ENCODE data around the gene TRIO. TPM values are rescaled to one million over a fixed set of nuclear protein-coding genes. Genes with fewer than 3 reads are reported as not detected.
A peak's percentile ranks its signal among the peaks of the same experiment; 100 is the strongest.

Gene TRIO
- total and polyA plus RNA-seq, 10 of the 15 experiments (the other 5 are each of a cell fraction or from before 2014, with no cell fraction given), result 5.1 to 96.4 (median 44.6) TPM

DNA sequence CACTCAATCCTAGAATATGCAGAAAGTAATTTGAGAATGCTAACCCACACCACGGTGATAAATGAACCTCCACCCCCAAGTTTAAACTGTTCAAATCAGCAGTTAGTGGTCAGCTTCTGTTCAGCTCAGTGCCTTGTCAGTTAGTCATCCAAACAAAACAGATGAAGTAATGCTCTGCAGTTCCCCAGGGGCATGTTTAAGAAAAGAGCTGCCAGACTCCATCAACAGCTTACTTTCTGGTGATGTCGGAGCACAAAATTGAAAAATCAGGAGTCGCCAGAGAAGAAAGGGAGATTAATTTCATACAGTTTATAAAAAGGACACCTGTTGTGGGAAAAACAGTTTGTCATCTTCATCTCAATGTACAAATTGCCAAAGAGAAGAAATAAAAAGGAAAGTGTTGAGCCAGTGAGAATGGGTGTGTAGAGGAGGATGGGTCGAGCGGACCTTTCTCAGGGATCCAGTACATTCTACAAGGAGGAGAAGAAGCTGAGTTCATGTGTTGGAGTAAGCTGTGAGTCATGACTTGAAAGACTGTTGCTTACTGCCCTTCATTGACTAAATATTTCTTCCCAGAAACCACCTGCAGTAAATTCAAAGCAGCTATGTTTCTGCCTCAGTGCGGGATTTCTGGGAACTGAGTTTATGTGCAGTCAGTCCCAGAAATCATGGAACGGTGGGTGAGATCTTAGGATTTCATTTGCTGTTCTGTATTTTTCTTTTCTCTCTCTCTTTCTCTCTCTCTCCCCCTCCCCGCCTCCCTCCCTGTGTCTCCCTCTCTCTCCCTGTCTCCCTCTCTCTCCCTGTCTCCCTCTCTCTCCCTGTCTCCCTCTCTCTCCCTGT, 13.7 kb downstream of the TRIO start (continued):
- peak; percentile 30; the same call in 1 of the 2 replicates for TF ChIP-seq TCF7 (IDR thresholded peaks at IDR 0.05; ENCODE audit: borderline replicate concordance)
- peak; percentile 8; the same call in 1 of the 2 replicates for TF ChIP-seq RAD21 (IDR thresholded peaks at IDR 0.05; ENCODE audit: insufficient read depth, low read depth, low read length)
- peak; percentile 46 for TF ChIP-seq SMAD1 (IDR thresholded peaks at IDR 0.05; ENCODE audit: low read depth, partially characterized antibody)
- TF ChIP-seq, protein P1, sequence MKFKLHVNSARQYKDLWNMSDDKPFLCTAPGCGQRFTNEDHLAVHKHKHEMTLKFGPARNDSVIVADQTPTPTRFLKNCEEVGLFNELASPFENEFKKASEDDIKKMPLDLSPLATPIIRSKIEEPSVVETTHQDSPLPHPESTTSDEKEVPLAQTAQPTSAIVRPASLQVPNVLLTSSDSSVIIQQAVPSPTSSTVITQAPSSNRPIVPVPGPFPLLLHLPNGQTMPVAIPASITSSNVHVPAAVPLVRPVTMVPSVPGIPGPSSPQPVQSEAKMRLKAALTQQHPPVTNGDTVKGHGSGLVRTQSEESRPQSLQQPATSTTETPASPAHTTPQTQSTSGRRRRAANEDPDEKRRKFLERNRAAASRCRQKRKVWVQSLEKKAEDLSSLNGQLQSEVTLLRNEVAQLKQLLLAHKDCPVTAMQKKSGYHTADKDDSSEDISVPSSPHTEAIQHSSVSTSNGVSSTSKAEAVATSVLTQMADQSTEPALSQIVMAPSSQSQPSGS (IDR thresholded peaks at IDR 0.05; ENCODE audit: low read length), result peak; percentile 97
- TF ChIP-seq SUZ12 (IDR thresholded peaks at IDR 0.05; ENCODE audit: unreplicated experiment), result no peak
- TF ChIP-seq, protein P2, sequence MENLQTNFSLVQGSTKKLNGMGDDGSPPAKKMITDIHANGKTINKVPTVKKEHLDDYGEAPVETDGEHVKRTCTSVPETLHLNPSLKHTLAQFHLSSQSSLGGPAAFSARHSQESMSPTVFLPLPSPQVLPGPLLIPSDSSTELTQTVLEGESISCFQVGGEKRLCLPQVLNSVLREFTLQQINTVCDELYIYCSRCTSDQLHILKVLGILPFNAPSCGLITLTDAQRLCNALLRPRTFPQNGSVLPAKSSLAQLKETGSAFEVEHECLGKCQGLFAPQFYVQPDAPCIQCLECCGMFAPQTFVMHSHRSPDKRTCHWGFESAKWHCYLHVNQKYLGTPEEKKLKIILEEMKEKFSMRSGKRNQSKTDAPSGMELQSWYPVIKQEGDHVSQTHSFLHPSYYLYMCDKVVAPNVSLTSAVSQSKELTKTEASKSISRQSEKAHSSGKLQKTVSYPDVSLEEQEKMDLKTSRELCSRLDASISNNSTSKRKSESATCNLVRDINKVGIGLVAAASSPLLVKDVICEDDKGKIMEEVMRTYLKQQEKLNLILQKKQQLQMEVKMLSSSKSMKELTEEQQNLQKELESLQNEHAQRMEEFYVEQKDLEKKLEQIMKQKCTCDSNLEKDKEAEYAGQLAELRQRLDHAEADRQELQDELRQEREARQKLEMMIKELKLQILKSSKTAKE (IDR thresholded peaks at IDR 0.05; ENCODE audit: low read depth, poor library complexity, severe bottlenecking), result peak; percentile 84
- peak; percentile 41; the same call in 1 of the 2 replicates for TF ChIP-seq EED (IDR thresholded peaks at IDR 0.05; ENCODE audit: low read depth)
- TF ChIP-seq NR2F1 (conservative IDR thresholded peaks at IDR 0.05), result no peak
- TF ChIP-seq HDGF (IDR thresholded peaks at IDR 0.05), result no peak
- TF ChIP-seq, protein P3, sequence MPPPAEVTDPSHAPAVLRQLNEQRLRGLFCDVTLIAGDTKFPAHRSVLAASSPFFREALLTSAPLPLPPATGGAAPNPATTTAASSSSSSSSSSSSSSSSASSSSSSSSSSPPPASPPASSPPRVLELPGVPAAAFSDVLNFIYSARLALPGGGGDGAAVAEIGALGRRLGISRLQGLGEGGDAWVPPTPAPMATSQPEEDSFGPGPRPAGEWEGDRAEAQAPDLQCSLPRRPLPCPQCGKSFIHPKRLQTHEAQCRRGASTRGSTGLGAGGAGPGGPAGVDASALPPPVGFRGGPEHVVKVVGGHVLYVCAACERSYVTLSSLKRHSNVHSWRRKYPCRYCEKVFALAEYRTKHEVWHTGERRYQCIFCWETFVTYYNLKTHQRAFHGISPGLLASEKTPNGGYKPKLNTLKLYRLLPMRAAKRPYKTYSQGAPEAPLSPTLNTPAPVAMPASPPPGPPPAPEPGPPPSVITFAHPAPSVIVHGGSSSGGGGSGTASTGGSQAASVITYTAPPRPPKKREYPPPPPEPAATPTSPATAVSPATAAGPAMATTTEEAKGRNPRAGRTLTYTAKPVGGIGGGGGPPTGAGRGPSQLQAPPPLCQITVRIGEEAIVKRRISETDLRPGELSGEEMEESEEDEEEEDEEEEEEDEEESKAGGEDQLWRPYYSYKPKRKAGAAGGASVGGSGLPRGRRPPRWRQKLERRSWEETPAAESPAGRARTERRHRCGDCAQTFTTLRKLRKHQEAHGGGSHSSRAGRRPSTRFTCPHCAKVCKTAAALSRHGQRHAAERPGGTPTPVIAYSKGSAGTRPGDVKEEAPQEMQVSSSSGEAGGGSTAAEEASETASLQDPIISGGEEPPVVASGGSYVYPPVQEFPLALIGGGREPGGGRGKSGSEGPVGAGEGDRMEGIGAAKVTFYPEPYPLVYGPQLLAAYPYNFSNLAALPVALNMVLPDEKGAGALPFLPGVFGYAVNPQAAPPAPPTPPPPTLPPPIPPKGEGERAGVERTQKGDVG (CRISPR knock-in tag; IDR thresholded peaks at IDR 0.05), result no peak
- TF ChIP-seq NFYA (IDR thresholded peaks at IDR 0.05; ENCODE audit: borderline replicate concordance, low read depth, low read length), result no peak
- TF ChIP-seq, protein P4, sequence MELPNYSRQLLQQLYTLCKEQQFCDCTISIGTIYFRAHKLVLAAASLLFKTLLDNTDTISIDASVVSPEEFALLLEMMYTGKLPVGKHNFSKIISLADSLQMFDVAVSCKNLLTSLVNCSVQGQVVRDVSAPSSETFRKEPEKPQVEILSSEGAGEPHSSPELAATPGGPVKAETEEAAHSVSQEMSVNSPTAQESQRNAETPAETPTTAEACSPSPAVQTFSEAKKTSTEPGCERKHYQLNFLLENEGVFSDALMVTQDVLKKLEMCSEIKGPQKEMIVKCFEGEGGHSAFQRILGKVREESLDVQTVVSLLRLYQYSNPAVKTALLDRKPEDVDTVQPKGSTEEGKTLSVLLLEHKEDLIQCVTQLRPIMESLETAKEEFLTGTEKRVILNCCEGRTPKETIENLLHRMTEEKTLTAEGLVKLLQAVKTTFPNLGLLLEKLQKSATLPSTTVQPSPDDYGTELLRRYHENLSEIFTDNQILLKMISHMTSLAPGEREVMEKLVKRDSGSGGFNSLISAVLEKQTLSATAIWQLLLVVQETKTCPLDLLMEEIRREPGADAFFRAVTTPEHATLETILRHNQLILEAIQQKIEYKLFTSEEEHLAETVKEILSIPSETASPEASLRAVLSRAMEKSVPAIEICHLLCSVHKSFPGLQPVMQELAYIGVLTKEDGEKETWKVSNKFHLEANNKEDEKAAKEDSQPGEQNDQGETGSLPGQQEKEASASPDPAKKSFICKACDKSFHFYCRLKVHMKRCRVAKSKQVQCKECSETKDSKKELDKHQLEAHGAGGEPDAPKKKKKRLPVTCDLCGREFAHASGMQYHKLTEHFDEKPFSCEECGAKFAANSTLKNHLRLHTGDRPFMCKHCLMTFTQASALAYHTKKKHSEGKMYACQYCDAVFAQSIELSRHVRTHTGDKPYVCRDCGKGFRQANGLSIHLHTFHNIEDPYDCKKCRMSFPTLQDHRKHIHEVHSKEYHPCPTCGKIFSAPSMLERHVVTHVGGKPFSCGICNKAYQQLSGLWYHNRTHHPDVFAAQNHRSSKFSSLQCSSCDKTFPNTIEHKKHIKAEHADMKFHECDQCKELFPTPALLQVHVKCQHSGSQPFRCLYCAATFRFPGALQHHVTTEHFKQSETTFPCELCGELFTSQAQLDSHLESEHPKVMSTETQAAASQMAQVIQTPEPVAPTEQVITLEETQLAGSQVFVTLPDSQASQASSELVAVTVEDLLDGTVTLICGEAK (IDR thresholded peaks at IDR 0.05; ENCODE audit: borderline replicate concordance), result no peak
- no peak for TF ChIP-seq ZNF217 (IDR thresholded peaks at IDR 0.05)
- peak in 1 of 2 experiments; percentile 61; a peak in 2 of 4 replicates for TF ChIP-seq EP300 (IDR thresholded peaks at IDR 0.05; ENCODE audit: borderline replicate concordance in 1 of 2, control insufficient read depth in 1 of 2, low read depth in 2 of 2, low read length in 2 of 2)
- peak; percentile 44; the same call in 1 of the 2 replicates for TF ChIP-seq CREB1 (IDR thresholded peaks at IDR 0.05; ENCODE audit: low read depth)
